ENCODE results near the gene WNT8A. TPM values are rescaled to one million over a fixed set of nuclear protein-coding genes. Genes with fewer than 3 reads are reported as not detected.
"Not testable (repeated sequence)": the region's sequence is repeated elsewhere in the genome, so short reads cannot be mapped to it uniquely, and the experiment has no call there.

Gene WNT8A
- total RNA-seq, 1 donor = not detected

DNA sequence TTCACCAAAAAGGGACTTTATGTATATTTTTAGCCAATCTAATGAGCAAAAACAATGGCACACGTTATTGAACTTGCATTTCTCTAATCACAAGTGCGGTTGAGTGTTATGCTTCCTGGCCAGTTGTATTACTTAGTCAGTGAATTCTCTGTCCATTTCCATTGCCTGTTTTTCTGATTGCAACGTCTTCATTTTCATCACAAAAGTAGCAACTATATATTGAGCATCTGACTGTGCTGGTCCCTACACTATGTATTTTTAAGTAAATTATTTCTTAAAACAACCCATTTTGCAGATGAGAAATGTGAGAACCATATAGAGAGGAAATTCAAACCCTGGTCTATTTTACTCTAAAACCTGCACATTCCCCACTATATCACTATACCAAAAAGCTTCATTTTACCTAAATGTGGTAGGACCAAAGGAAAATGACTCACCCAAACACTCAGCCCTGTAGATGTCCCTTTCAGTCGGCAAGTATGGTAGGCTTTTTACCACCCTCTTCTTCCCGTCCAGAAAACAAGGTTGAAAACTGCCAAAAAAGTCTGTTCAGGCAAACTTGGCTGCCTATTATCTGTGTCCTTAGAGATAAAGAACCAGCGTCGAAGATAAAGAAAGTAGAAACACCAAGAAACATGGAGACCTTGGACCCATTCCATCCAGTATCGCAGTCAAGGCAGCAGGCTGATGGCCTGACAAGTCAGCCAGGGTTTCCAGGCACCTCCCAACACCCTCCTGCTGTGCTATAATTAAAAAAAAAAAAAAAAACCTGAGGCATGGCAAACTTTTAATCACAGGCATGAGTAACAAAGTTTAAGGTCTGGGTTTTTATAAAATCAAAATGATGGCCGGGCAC lies 32.2 kb upstream of the WNT8A start:
- H3K4me3 ChIP-seq (ENCODE audit: low read depth, low read length) = no peak overlapping the region
- peak; percentile 96 for DNase-seq (ENCODE audit: low read depth)
- TF ChIP-seq, protein P1, sequence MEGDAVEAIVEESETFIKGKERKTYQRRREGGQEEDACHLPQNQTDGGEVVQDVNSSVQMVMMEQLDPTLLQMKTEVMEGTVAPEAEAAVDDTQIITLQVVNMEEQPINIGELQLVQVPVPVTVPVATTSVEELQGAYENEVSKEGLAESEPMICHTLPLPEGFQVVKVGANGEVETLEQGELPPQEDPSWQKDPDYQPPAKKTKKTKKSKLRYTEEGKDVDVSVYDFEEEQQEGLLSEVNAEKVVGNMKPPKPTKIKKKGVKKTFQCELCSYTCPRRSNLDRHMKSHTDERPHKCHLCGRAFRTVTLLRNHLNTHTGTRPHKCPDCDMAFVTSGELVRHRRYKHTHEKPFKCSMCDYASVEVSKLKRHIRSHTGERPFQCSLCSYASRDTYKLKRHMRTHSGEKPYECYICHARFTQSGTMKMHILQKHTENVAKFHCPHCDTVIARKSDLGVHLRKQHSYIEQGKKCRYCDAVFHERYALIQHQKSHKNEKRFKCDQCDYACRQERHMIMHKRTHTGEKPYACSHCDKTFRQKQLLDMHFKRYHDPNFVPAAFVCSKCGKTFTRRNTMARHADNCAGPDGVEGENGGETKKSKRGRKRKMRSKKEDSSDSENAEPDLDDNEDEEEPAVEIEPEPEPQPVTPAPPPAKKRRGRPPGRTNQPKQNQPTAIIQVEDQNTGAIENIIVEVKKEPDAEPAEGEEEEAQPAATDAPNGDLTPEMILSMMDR (IDR thresholded peaks at IDR 0.05; ENCODE audit: insufficient read depth, low read length) = no peak

DNA sequence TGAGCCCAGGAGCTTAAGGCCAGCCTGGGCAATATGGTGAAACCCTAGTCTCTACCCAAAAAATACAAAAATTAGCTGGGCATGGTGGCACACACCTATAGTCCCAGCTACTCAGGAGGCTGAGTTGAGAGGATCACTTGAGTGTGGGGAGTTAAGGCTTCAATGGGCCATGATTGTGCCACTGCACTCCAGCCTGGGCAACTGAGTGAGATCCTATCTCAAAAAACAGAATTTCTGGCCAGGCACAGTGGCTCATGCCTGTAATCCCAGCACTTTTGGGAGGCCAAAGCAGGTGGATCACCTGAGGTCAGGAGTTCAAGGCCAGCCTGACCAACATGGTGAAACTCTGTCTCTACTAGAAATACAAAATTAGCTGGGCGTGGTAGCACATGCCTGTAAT lies 31.1 kb upstream of the WNT8A start:
- not testable (repeated sequence) for DNase-seq (ENCODE audit: low read depth); H3K4me3 ChIP-seq (ENCODE audit: low read depth, low read length)

DNA sequence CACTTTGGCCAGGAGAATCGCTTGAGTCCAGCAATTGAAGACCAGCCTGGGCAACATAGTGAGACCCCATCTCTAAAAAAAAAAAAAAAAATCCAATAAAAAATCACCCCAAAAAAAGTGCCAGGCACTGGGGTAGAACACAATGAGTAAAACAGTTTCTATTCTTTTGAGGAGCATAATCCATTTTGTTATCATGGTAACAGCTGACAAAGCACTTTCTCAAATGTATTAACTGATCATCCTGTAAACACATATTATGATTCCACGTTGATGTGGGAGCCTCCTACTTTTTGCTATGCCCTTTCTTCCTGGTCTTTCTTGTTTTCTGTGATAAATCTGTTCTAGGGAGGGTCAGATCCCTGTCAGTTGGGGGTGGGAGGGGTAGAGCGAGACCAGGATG lies 30.3 kb upstream of the WNT8A start:
- DNase-seq (ENCODE audit: low read depth) = no peak
- TF ChIP-seq, protein P1 (IDR thresholded peaks at IDR 0.05; ENCODE audit: insufficient read depth, low read length) = no peak
- H3K4me3 ChIP-seq (ENCODE audit: low read depth, low read length) = no peak overlapping the region

DNA sequence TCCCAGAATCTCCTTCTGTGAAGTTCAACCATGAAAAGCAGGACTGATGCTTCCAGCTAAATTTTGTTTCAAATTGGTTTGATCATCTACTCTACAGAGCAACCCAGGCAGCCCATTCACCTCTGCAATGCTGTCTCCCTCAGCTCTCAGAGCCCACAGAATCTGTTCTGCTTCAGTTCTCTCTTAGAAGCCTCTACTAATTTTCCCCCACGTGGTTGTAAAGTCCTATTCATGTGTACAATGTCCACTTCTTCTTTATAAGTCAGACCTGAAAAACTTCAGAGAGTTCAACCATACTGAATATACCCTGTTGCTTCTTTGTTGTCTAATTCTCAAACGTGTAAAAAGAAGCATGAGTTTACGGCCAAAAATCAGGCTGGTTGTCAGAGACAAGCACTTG lies 29.6 kb upstream of the WNT8A start:
- H3K4me3 ChIP-seq (ENCODE audit: low read depth, low read length) = no peak overlapping the region
- TF ChIP-seq, protein P1 (IDR thresholded peaks at IDR 0.05; ENCODE audit: insufficient read depth, low read length) = no peak
- no peak for DNase-seq (ENCODE audit: low read depth)

DNA sequence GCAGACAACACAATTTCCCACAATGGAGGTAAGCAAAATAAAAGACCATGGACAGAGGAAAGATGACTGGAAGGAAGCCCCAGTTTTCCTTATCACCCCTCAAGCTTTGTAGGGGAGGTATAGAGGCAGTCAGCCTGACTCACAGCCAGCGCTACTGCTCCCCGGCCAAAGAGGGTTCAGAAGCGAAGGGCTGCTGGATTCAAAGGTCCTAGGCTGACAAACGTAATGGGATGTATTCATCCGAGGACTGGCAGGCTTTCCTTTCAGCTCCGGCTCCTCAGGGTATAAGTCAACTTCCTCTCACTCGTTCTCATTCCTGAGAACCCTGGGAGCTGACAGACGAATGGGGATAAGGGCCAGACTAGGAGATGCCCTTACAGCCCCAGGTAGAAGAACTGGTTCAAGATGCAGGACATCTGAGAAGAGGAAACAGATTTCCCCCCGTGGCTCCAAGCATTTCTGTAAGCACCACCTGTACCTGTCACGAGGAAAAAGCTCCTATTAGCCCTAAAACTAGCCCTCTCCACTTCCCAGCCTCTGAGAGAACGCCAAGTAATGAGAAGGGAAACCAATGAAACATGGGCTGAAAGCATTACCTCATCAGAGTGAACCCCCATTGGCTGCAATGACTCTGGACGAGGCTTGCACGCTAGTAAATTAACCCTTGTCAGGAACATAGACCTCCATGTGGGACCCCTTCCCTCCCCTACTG lies 28.8 kb upstream of the WNT8A start:
- TF ChIP-seq, protein P1 (IDR thresholded peaks at IDR 0.05; ENCODE audit: insufficient read depth, low read length) = no peak
- DNase-seq (ENCODE audit: low read depth) = no peak
- H3K4me3 ChIP-seq (ENCODE audit: low read depth, low read length) = no peak overlapping the region

DNA sequence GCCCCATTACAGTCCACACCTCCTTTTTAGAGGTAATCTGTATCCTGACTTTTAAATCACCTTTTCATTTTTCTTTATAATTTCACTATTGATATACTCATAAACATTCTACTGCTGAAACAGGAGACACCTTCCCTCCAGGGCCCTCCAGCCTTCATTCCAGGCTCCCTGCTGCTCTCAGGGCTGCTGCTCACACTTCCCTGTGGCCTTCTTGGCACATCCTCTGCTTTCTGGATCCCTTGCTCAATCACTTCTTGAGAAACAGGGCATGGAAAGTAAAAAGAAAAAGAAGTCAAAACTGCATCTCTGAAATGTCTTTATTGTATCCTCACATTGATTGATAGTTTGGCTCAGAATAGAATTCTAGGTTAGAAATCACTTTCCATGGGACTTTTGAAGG lies 19.3 kb upstream of the WNT8A start:
- peak; percentile 16 for DNase-seq (ENCODE audit: low read depth)
- H3K4me3 ChIP-seq (ENCODE audit: low read depth, low read length) = no peak overlapping the region
- TF ChIP-seq, protein P1 (IDR thresholded peaks at IDR 0.05; ENCODE audit: insufficient read depth, low read length) = no peak

DNA sequence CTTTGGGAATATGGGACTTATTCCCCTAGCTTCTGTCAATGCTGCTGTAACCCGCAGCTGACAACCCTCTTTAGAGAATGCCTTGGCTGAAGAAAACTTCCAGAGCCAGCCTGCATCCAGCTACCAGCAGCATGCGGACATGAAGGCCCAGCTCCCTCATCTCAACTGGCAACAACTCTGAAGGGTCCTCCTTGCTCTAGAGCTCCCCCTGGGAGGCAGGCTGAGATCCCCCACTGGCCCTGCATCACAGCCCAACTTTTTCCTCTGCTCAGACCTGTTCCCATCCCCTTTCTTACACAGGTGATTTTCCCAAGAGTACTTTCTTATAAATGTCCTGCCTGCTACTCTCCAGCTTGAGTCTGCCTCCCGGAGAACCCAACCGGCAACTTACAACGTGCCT lies 18.7 kb upstream of the WNT8A start:
- TF ChIP-seq, protein P1 (IDR thresholded peaks at IDR 0.05; ENCODE audit: insufficient read depth, low read length) = peak; percentile 21
- H3K4me3 ChIP-seq (ENCODE audit: low read depth, low read length) = no peak overlapping the region
- no peak for DNase-seq (ENCODE audit: low read depth)
